GM12872 (cell line): Measurements from ENCODE around the gene EVI5.

Experiments
- TF ChIP-seq, protein P1 (sequence below): IDR thresholded peaks from 3 replicates; pipeline ENCODE4 v1.5.1; 2011; ENCODE audit warnings: low read depth, mild to moderate bottlenecking, low read length, moderate library complexity; ENCODE audit not compliant: insufficient read depth

The EVI5 gene

DNA sequence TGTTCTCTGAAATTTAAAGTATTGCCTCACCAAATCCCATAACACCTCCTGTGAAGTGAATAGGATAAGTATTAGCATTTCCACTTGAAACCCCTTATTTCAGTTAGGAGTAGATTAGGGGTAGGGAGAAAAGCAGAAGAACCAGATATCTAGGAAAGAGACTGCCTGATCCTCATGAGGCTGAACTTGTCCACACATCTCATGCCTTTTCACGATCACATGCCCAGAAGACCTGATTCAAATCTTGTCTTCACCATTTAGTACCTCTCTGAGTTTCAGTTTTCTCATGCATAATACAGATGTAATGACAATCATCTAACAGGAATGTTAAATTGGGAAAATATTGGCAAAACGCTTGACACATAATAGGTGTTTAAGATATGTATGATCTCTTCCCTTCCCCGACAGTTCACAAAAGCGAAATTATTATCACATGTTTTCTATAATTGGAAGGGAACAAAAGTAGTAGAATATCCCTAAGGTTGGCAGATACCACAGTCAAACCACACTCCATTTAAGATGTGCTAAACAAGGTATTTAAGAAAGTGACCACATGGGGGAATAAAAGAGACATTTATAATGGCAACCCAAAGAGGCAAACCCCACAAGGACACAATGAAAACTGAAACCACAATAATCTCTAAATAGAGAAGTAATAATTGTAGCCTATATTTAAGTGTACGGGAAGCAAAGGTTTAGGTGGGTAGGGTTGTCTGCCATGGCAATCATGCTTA is 323.4 kb downstream of the EVI5 start:
- TF ChIP-seq, protein P1, sequence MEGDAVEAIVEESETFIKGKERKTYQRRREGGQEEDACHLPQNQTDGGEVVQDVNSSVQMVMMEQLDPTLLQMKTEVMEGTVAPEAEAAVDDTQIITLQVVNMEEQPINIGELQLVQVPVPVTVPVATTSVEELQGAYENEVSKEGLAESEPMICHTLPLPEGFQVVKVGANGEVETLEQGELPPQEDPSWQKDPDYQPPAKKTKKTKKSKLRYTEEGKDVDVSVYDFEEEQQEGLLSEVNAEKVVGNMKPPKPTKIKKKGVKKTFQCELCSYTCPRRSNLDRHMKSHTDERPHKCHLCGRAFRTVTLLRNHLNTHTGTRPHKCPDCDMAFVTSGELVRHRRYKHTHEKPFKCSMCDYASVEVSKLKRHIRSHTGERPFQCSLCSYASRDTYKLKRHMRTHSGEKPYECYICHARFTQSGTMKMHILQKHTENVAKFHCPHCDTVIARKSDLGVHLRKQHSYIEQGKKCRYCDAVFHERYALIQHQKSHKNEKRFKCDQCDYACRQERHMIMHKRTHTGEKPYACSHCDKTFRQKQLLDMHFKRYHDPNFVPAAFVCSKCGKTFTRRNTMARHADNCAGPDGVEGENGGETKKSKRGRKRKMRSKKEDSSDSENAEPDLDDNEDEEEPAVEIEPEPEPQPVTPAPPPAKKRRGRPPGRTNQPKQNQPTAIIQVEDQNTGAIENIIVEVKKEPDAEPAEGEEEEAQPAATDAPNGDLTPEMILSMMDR = 0 out of 3 replicates have a peak, but pooled peaks have one; percentile 11

DNA sequence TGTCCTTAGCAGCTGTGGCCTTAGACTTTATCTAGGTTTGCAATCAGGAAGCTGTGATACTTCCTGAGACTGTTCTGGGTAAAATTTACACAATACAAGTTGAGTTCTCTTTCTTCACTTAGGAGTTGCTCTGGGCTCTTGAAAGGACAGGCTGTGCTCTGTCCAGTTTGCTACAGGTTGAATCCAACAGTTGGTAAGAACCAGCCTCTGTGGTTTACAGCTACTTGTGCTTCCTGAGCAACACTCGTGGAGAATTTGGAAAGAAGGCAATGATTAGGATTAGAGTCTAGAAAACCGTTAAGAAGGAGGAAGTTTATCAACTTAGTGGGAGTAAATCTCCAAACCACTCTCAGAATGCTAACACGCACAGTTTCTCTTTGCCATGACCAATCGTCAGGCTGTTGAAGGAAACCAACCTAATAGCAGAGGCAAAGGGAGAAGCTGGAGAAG is 325.0 kb downstream of the EVI5 start:
- TF ChIP-seq, protein P1 = no peak
